Ascending aorta (tissue), 2 donors: ENCODE measurements around the gene STPG4. TPM values are rescaled to one million over a fixed set of nuclear protein-coding genes. Genes with fewer than 3 reads are reported as not detected.

Experiments used
- DNase-seq, 2 donors: peaks; one replicate each; pipeline ENCODE4 v3.0.0-alpha.2; 2019; ENCODE audit warnings: low spot score in 2 of 2
- H3K27ac ChIP-seq, 2 donors: fragments of 200-600 bp; sonication (generic); one replicate each; pipeline ENCODE4 v1.5.1; 2016 to 2017; ENCODE audit warnings: mild to moderate bottlenecking in 1 of 2
- H3K27me3 ChIP-seq: fragments of 200-600 bp; sonication (generic); one replicate; pipeline ENCODE4 v1.5.1; 2017
- H3K36me3 ChIP-seq, 2 donors: fragments of 200-600 bp; sonication (generic); one replicate each; pipeline ENCODE4 v1.5.1; 2016
- H3K4me1 ChIP-seq, 2 donors: fragments of 200-600 bp; sonication (generic); one replicate each; pipeline ENCODE4 v1.5.1; 2016 to 2017; ENCODE audit warnings: mild to moderate bottlenecking in 1 of 2
- H3K4me3 ChIP-seq, 2 donors: fragments of 200-600 bp; sonication (generic); one replicate each; pipeline ENCODE4 v1.5.1; 2016 to 2017; ENCODE audit warnings: mild to moderate bottlenecking in 1 of 2
- H3K9me3 ChIP-seq, 2 donors: fragments of 200-600 bp; sonication (generic); one replicate each; pipeline ENCODE4 v1.5.1; 2016
- CTCF ChIP-seq, 3 experiments: fragments of 200-600 bp in 2 of 3; fragments of 450-650 bp in 1 of 3; sonication (generic) in 2 of 3; IDR thresholded peaks; one replicate each; pipeline ENCODE4 v1.5.1; 2016 to 2019; ENCODE audit warnings: antibody characterized with exemption in 3 of 3, mild to moderate bottlenecking in 1 of 3, moderate library complexity in 1 of 3
- intact Hi-C: fragments of 100-400 bp; cut with DNase I; formaldehyde crosslinking; loops from one replicate; pipeline ENCODE4 v1.15.1; 2023
- total RNA-seq: library from RNA; depleted of rRNA; stranded (reverse); fragments of >200 nt; gene quantifications from one replicate; pipeline ENCODE4 v1.1.0, GENCODE V29; 2016

STPG4 gene
- total RNA-seq, 1 donor from 2014 or later: not detected

- no peak overlapping the region for H3K4me3 ChIP-seq
- H3K4me1 ChIP-seq: peaks cover 5 to 55% of the 10 kb centered on the region in 2 donors
- no peak for DNase-seq
- intact Hi-C loops: no loop called here
- H3K9me3 ChIP-seq: no peaks in the 10 kb centered on the region
- H3K27ac ChIP-seq: no peak overlapping the region
- H3K27me3 ChIP-seq: no peaks in the 10 kb centered on the region
- H3K36me3 ChIP-seq: peaks cover 3 to 19% of the 10 kb centered on the region in 2 donors
- no peak for TF ChIP-seq CTCF (IDR thresholded peaks at IDR 0.05)
Observed at GRCh38 chr2:47167149-47167548, 12.0 kb upstream of the STPG4 start.

- Histone ChIP-seq H3K36me3 (peaks cover 20 to 39% of the 10 kb centered on the region in 2 donors), H3K4me1 (peaks cover 0 to 35% of the 10 kb centered on the region in 2 donors), H3K27ac (no peak overlapping the region), H3K9me3 (no peaks in the 10 kb centered on the region), H3K4me3 (no peak overlapping the region), H3K27me3 (no peaks in the 10 kb centered on the region)
- DNase-seq: no peak
- no peak for TF ChIP-seq CTCF (IDR thresholded peaks at IDR 0.05)
- intact Hi-C loops: no loop called here
Observed at GRCh38 chr2:47165001-47165555, 10.0 kb upstream of the STPG4 start.

GRCh38 chr2:47162780-47163179 lies 7.7 kb upstream of the STPG4 start:
- Histone ChIP-seq H3K4me1 (peaks cover 0 to 28% of the 10 kb centered on the region in 2 donors), H3K27me3 (no peaks in the 10 kb centered on the region), H3K9me3 (no peaks in the 10 kb centered on the region), H3K27ac (no peak overlapping the region), H3K4me3 (no peak overlapping the region), H3K36me3 (peaks cover 35 to 50% of the 10 kb centered on the region in 2 donors)
- TF ChIP-seq CTCF (IDR thresholded peaks at IDR 0.05): no peak
- DNase-seq: no peak
- intact Hi-C loops: no loop called here

- H3K36me3 ChIP-seq: peaks cover 35 to 51% of the 10 kb centered on the region in 2 donors
- intact Hi-C loops: no loop called here
- TF ChIP-seq CTCF (IDR thresholded peaks at IDR 0.05): no peak
- DNase-seq: no peak
- H3K4me1 ChIP-seq: peaks cover 0 to 22% of the 10 kb centered on the region in 2 donors
- no peaks in the 10 kb centered on the region for H3K9me3 ChIP-seq
- no peak overlapping the region for H3K27ac ChIP-seq
- no peak overlapping the region for H3K4me3 ChIP-seq
- no peaks in the 10 kb centered on the region for H3K27me3 ChIP-seq
Observed at GRCh38 chr2:47161475-47161874, 6.4 kb upstream of the STPG4 start.

GRCh38 chr2:47160660-47161059 lies 5.6 kb upstream of the STPG4 start:
- no peak for DNase-seq
- Histone ChIP-seq H3K4me3 (no peak overlapping the region), H3K27ac (no peak overlapping the region), H3K36me3 (peaks cover 35 to 53% of the 10 kb centered on the region in 2 donors), H3K4me1 (peaks cover 0 to 17% of the 10 kb centered on the region in 2 donors), H3K9me3 (no peaks in the 10 kb centered on the region), H3K27me3 (no peaks in the 10 kb centered on the region)
- no peak for TF ChIP-seq CTCF (IDR thresholded peaks at IDR 0.05)
- intact Hi-C loops: no loop called here

GRCh38 chr2:47160211-47160610 lies 5.1 kb upstream of the STPG4 start:
- DNase-seq: no peak
- no peak for TF ChIP-seq CTCF (IDR thresholded peaks at IDR 0.05)
- Histone ChIP-seq H3K9me3 (no peaks in the 10 kb centered on the region), H3K4me3 (no peak overlapping the region), H3K27me3 (no peaks in the 10 kb centered on the region), H3K27ac (no peak overlapping the region), H3K36me3 (peaks cover 35 to 58% of the 10 kb centered on the region in 2 donors), H3K4me1 (peaks cover 0 to 13% of the 10 kb centered on the region in 2 donors)
- intact Hi-C loops: no loop called here
